Panc1 (cell line): ENCODE results near the gene NIPSNAP2. TPM values are rescaled to one million over a fixed set of nuclear protein-coding genes. Genes with fewer than 3 reads are reported as not detected.
A peak's percentile ranks its signal among the peaks of the same experiment; 100 is the strongest.
"Not testable (repeated sequence)": the region's sequence is repeated elsewhere in the genome, so short reads cannot be mapped to it uniquely, and the experiment has no call there.

Source experiments
- ATAC-seq: fragments of 200-7000 bp; cut with Tn5 transposase; 2 replicates; pipeline ENCODE4 v1.9.1; 2020; ENCODE audit warnings: mild to moderate bottlenecking, moderate library complexity
- BruUV-seq: library from RNA; stranded (reverse); fragments of 400-500 nt; replicated peaks from 2 replicates; lab custom pipeline; 2021; lab: Mats Ljungman, UMichigan
- CTCF ChIA-PET: fragments of 300-600 bp; sonication (Branson Sonifier 250); formaldehyde crosslinking; loops from one replicate; lab custom pipeline; 2022; ENCODE audit warnings: antibody characterized with exemption; lab: Charles Lee
- POLR2A ChIA-PET: fragments of 300-600 bp; sonication (Branson Sonifier 250); formaldehyde crosslinking; loops from one replicate; lab custom pipeline; 2022; ENCODE audit warnings: antibody characterized with exemption; lab: Charles Lee
- DNase-seq: peaks from one replicate; pipeline ENCODE4 v3.0.0-alpha.2; 2010; ENCODE audit warnings: low read depth, low spot score
- H3K27ac ChIP-seq: 2 replicates; pipeline ENCODE4 v1.5.1; 2011; ENCODE audit warnings: mild to moderate bottlenecking, low read length, inconsistent platforms
- H3K27me3 ChIP-seq: fragments of 200-500 bp; sonication (Bioruptor generic); 2 replicates; pipeline ENCODE4 v1.6.0; 2014; ENCODE audit warnings: low read length, inconsistent platforms; ENCODE audit not compliant: control insufficient read depth, insufficient read depth
- H3K36me3 ChIP-seq: fragments of 200-500 bp; sonication (Bioruptor generic); 2 replicates; pipeline ENCODE4 v1.5.1; 2014; ENCODE audit warnings: inconsistent platforms, mild to moderate bottlenecking, low read length, moderate library complexity; ENCODE audit not compliant: control insufficient read depth, insufficient read depth
- H3K4me1 ChIP-seq: 2 replicates; pipeline ENCODE4 v1.5.1; 2011; ENCODE audit warnings: inconsistent platforms, mild to moderate bottlenecking, low read length, moderate library complexity; ENCODE audit not compliant: control insufficient read depth, insufficient read depth
- H3K4me3 ChIP-seq, 2 experiments: 2 replicates each; pipeline ENCODE4 v1.5.1; 2011 to 2012; ENCODE audit warnings: low read depth in 2 of 2, low read length in 2 of 2, mild to moderate bottlenecking in 2 of 2, inconsistent platforms in 1 of 2, moderate library complexity in 1 of 2
- H3K9me3 ChIP-seq: fragments of 200-500 bp; sonication (Bioruptor generic); 2 replicates; pipeline ENCODE4 v1.5.1; 2014; ENCODE audit warnings: low read depth, mild to moderate bottlenecking, inconsistent platforms, low read length, moderate library complexity; ENCODE audit not compliant: control insufficient read depth, insufficient read depth
- POLR2AphosphoS5 ChIP-seq: IDR thresholded peaks from 2 replicates; pipeline ENCODE4 v1.6.1; 2012; ENCODE audit warnings: mild to moderate bottlenecking, low read depth, low read length, moderate library complexity
- SIN3A ChIP-seq: IDR thresholded peaks from 2 replicates; pipeline ENCODE4 v1.6.1; 2012; ENCODE audit warnings: low read depth, mild to moderate bottlenecking, low read length, moderate library complexity, borderline replicate concordance; ENCODE audit not compliant: insufficient read depth
- TCF7L2 ChIP-seq: IDR thresholded peaks from 2 replicates; pipeline ENCODE4 v1.6.1; 2011; ENCODE audit warnings: mild to moderate bottlenecking, low read depth, low read length, inconsistent platforms
- in situ Hi-C: cut with HindIII; loops from 2 replicates; pipeline ENCODE4 v1.10.0; 2016; ENCODE audit warnings: low sequenced_read_pairs, low pct_unique_long_range_greater_than_20kb
- intact Hi-C: fragments of 100-400 bp; cut with micrococcal nuclease; formaldehyde crosslinking; loops from one replicate; pipeline ENCODE4 v1.10.0; 2022; ENCODE audit not compliant: unreplicated experiment
- total RNA-seq: library from RNA; stranded (reverse); gene quantifications from one replicate; pipeline ENCODE4 v1.2.1, GENCODE V29; 2021; ENCODE audit not compliant: unreplicated experiment
- TF ChIP-seq, protein P1 (sequence below), 2 experiments: IDR thresholded peaks; 2 replicates each; pipeline ENCODE4 v1.6.1; 2011 to 2012; ENCODE audit warnings: low read depth in 2 of 2, control low read depth in 1 of 2, low read length in 1 of 2, mild to moderate bottlenecking in 1 of 2, moderate library complexity in 1 of 2; ENCODE audit not compliant: insufficient read depth in 1 of 2
- TF ChIP-seq, protein P2 (sequence below): fragments of 450-650 bp; IDR thresholded peaks from 2 replicates; pipeline ENCODE4 v1.5.1; 2017; ENCODE audit warnings: mild to moderate bottlenecking

Gene NIPSNAP2
- total RNA-seq, 1 experiment from 2014 or later = 93.2 TPM

DNA sequence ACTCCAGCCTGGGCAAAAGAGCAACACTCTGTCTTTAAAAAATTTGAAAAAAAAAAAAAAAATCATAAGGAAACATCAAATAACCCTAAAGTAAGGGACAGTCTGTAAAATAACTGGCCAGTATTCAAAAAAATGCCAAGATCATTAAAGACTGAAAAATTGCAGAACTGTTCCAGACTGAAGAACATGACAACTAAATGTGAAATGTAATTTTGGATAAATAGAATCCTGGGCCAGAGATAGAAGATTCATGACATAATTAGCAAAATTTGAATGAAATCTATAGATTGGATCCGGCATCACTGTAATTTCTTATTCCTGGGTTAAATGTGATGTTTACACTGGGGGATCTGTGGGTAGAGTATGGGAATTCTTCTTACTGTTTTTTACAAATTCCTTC lies 83.9 kb downstream of the NIPSNAP2 start:
- Histone ChIP-seq H3K9me3 (no peaks in the 10 kb centered on the region), H3K4me3 (no peak overlapping the region), H3K27me3 (no peaks in the 10 kb centered on the region), H3K27ac (peak overlapping the region; percentile 32; the same call in 1 of the 2 replicates), H3K4me1 (peaks cover 23% of the 10 kb centered on the region), H3K36me3 (peaks cover 10% of the 10 kb centered on the region)
- ATAC-seq = no peak
- POLR2A ChIA-PET = no interaction called here
- no peak for TF ChIP-seq POLR2AphosphoS5
- TF ChIP-seq, protein P1, sequence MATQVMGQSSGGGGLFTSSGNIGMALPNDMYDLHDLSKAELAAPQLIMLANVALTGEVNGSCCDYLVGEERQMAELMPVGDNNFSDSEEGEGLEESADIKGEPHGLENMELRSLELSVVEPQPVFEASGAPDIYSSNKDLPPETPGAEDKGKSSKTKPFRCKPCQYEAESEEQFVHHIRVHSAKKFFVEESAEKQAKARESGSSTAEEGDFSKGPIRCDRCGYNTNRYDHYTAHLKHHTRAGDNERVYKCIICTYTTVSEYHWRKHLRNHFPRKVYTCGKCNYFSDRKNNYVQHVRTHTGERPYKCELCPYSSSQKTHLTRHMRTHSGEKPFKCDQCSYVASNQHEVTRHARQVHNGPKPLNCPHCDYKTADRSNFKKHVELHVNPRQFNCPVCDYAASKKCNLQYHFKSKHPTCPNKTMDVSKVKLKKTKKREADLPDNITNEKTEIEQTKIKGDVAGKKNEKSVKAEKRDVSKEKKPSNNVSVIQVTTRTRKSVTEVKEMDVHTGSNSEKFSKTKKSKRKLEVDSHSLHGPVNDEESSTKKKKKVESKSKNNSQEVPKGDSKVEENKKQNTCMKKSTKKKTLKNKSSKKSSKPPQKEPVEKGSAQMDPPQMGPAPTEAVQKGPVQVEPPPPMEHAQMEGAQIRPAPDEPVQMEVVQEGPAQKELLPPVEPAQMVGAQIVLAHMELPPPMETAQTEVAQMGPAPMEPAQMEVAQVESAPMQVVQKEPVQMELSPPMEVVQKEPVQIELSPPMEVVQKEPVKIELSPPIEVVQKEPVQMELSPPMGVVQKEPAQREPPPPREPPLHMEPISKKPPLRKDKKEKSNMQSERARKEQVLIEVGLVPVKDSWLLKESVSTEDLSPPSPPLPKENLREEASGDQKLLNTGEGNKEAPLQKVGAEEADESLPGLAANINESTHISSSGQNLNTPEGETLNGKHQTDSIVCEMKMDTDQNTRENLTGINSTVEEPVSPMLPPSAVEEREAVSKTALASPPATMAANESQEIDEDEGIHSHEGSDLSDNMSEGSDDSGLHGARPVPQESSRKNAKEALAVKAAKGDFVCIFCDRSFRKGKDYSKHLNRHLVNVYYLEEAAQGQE (IDR thresholded peaks at IDR 0.05; ENCODE audit: insufficient read depth in 1 of 2, low read depth in 2 of 2, low read length in 1 of 2) = no peak
- TF ChIP-seq TCF7L2 = no peak
- no peak for TF ChIP-seq SIN3A
- TF ChIP-seq, protein P2, sequence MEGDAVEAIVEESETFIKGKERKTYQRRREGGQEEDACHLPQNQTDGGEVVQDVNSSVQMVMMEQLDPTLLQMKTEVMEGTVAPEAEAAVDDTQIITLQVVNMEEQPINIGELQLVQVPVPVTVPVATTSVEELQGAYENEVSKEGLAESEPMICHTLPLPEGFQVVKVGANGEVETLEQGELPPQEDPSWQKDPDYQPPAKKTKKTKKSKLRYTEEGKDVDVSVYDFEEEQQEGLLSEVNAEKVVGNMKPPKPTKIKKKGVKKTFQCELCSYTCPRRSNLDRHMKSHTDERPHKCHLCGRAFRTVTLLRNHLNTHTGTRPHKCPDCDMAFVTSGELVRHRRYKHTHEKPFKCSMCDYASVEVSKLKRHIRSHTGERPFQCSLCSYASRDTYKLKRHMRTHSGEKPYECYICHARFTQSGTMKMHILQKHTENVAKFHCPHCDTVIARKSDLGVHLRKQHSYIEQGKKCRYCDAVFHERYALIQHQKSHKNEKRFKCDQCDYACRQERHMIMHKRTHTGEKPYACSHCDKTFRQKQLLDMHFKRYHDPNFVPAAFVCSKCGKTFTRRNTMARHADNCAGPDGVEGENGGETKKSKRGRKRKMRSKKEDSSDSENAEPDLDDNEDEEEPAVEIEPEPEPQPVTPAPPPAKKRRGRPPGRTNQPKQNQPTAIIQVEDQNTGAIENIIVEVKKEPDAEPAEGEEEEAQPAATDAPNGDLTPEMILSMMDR = no peak
- BruUV-seq = no TSS peak
- intact Hi-C loops (no loop called here), in situ Hi-C loops (no loop called here)
- CTCF ChIA-PET = no interaction called here
- no peak for DNase-seq

DNA sequence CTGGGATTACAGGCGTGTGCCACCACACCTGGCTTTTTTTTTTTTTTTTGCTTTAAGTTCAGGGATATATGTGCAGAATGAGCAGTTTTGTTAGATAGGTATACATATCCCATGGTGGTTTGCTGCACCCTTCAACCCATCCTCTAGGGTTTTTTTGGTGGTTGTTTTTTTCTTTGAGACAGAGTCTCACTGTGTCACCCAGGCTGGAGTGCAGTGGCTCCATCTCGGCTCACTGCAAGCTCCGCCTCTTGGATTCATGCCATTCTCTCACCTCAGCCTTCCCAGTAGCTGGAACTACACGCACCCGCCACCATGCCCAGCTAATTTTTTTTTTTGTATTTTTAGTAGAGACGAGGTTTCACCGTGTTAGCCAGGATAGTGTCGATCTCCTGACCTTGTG lies 84.4 kb downstream of the NIPSNAP2 start:
- intact Hi-C loops, DNase-seq, H3K4me3 ChIP-seq, ATAC-seq, CTCF ChIA-PET, H3K9me3 ChIP-seq, H3K27me3 ChIP-seq, BruUV-seq, in situ Hi-C loops: not testable (repeated sequence)
- 0 out of 2 replicates have a peak overlapping the region, but pooled peaks have one; percentile 32 for H3K27ac ChIP-seq
- H3K36me3 ChIP-seq = peaks cover 14% of the 10 kb centered on the region
- peaks cover 28% of the 10 kb centered on the region for H3K4me1 ChIP-seq
- POLR2A ChIA-PET = interaction anchor here (0.7 kb wide), 1 partner anchor 540 kb away, joined by 7 read pairs; no protein-coding TSS in a partner anchor

Other genes with a start within 250 kb of the NIPSNAP2 start
- not detected for gene SEPTIN14, start 101.8 kb upstream of the NIPSNAP2 start, total RNA-seq
- 5.0 TPM for gene ZNF713, start 77.1 kb upstream of the NIPSNAP2 start, total RNA-seq
- 28.9 TPM for gene MRPS17, start 12.7 kb upstream of the NIPSNAP2 start, total RNA-seq
- gene PSPH, start 86.9 kb downstream of the NIPSNAP2 start, total RNA-seq = 62.3 TPM
- 324 TPM for gene CCT6A, start 87.2 kb downstream of the NIPSNAP2 start, total RNA-seq
- 156 TPM for gene SUMF2, start 99.7 kb downstream of the NIPSNAP2 start, total RNA-seq
- 0.67 TPM for gene PHKG1, start 128.4 kb downstream of the NIPSNAP2 start, total RNA-seq
- gene CHCHD2, start 141.9 kb downstream of the NIPSNAP2 start, total RNA-seq = 666 TPM
- not detected for gene NUPR2, start 151.8 kb downstream of the NIPSNAP2 start, total RNA-seq